Osteocyte (in vitro differentiated cells): ENCODE measurements around the gene SLC4A5. TPM values are rescaled to one million over a fixed set of nuclear protein-coding genes. Genes with fewer than 3 reads are reported as not detected.
A peak's percentile ranks its signal among the peaks of the same experiment; 100 is the strongest.

Source experiments
- DNase-seq: peaks from one replicate; pipeline ENCODE4 v3.0.0; 2021; ENCODE audit warnings: mixed read lengths; ENCODE audit not compliant: unreplicated experiment; ENCODE audit errors: extremely low spot score
- H3K27ac Mint-ChIP-seq: one replicate; pipeline ENCODE4 v1.8.0; 2021; ENCODE audit warnings: mild to moderate bottlenecking, mixed read lengths; ENCODE audit not compliant: unreplicated experiment
- H3K27me3 Mint-ChIP-seq: one replicate; pipeline ENCODE4 v1.8.0; 2021; ENCODE audit warnings: mixed read lengths; ENCODE audit not compliant: unreplicated experiment
- H3K36me3 Mint-ChIP-seq: one replicate; pipeline ENCODE4 v1.8.0; 2021; ENCODE audit warnings: mixed read lengths; ENCODE audit not compliant: unreplicated experiment
- H3K4me1 Mint-ChIP-seq: one replicate; pipeline ENCODE4 v1.8.0; 2021; ENCODE audit warnings: mixed read lengths; ENCODE audit not compliant: unreplicated experiment
- H3K4me3 Mint-ChIP-seq: one replicate; pipeline ENCODE4 v1.8.0; 2021; ENCODE audit warnings: mild to moderate bottlenecking, moderate library complexity, mixed read lengths; ENCODE audit not compliant: unreplicated experiment
- H3K9me3 Mint-ChIP-seq: one replicate; pipeline ENCODE4 v1.8.0; 2021; ENCODE audit warnings: mixed read lengths; ENCODE audit not compliant: unreplicated experiment
- CTCF ChIP-seq: fragments of 200-600 bp; sonication (generic); IDR thresholded peaks from 2 replicates; pipeline ENCODE4 v1.5.0; 2021; ENCODE audit warnings: antibody characterized with exemption, mild to moderate bottlenecking, moderate library complexity
- total RNA-seq: library from RNA; stranded (reverse); gene quantifications from 2 replicates; pipeline ENCODE4 v1.2.1, GENCODE V29; 2021

The SLC4A5 gene
- total RNA-seq, 1 donor from 2014 or later: 1.6 TPM

DNA sequence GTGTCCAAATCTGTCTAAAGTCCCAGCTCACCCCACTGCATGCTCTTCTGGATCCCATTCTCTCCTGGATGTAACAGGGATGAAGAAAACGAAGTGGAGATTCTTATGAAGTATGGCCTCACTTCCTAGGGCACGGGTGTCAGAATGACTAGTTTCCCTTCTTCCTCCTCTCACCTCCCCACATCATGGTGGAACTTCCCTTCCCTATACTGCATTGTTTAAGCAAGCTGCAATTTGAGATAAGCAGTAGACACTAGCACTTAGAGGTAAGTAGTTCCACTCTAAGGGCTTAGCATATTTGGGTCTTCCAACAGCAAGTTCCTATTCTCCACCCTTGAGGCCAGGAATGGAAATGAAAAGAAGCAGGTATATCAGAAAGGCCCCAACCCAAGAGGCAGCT is 29.7 kb downstream of the SLC4A5 start:
- H3K27me3 Mint-ChIP-seq: peaks cover 52% of the 10 kb centered on the region

GRCh38 chr2:74312913-74313312 is 30.3 kb downstream of the SLC4A5 start:
- TF ChIP-seq CTCF: no peak
- H3K36me3 Mint-ChIP-seq: no peaks in the 10 kb centered on the region
- no peak for DNase-seq
- no peak overlapping the region for H3K4me3 Mint-ChIP-seq
- H3K4me1 Mint-ChIP-seq: no peaks in the 10 kb centered on the region
- H3K27ac Mint-ChIP-seq: no peak overlapping the region
- H3K27me3 Mint-ChIP-seq: peaks cover 54% of the 10 kb centered on the region
- peaks cover 10% of the 10 kb centered on the region for H3K9me3 Mint-ChIP-seq

More for the DNA sequence above, 29.7 kb downstream of the SLC4A5 start:
- Mint-ChIP-seq H3K9me3 (peaks cover 10% of the 10 kb centered on the region), H3K27ac (no peak overlapping the region), H3K4me1 (no peaks in the 10 kb centered on the region), H3K4me3 (no peak overlapping the region), H3K36me3 (no peaks in the 10 kb centered on the region)
- DNase-seq: no peak
- TF ChIP-seq CTCF: no peak

GRCh38 chr2:74307720-74308119 is 35.5 kb downstream of the SLC4A5 start:
- H3K4me3 Mint-ChIP-seq: no peak overlapping the region
- H3K27me3 Mint-ChIP-seq: peaks cover 35% of the 10 kb centered on the region
- H3K9me3 Mint-ChIP-seq: peaks cover 10% of the 10 kb centered on the region
- no peak for TF ChIP-seq CTCF
- no peak overlapping the region for H3K27ac Mint-ChIP-seq
- no peaks in the 10 kb centered on the region for H3K4me1 Mint-ChIP-seq
- DNase-seq: peak; percentile 75
- H3K36me3 Mint-ChIP-seq: no peaks in the 10 kb centered on the region

DNA sequence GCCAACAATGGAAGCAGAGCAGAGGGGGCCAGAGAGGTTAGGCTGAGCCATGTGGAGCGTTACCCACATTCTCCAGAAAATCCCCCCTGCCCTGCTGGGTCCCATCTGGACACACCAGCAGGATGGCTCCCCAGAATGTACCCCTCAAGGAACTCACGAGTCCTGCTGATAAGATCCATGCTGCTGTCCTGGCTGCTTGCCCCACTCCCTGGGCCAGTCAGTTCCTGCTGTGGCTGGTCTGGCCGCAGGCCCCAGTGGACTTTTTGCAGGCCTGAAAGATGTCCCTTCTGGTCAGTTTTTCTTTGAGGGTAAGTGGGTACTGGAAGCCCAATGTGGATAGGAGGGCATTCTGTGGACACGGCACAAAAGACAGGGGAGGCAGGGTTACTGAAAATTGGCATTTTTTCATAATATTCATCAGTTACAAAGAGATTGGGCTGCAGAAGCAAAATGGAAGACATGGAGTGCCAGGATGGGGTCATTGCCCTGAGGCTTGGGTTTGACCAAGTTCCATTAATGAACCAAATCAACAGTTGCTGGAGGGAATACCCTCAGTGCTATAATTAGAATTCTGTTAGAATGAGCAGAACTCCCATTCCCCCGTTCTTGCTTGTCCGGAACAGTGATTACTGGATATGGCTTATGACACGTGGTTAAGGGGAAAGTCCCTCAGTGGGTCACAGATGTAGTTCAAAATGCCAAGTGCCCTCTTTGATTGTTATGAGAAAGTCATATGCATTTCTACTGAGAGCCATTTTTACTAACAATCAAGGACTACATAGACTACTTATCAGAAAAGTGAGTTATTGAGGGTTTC is 38.7 kb downstream of the SLC4A5 start:
- Mint-ChIP-seq H3K36me3 (no peaks in the 10 kb centered on the region), H3K27me3 (peaks cover 21% of the 10 kb centered on the region), H3K4me3 (no peak overlapping the region), H3K4me1 (no peaks in the 10 kb centered on the region), H3K9me3 (no peaks in the 10 kb centered on the region), H3K27ac (no peak overlapping the region)
- TF ChIP-seq CTCF: no peak
- peak; percentile 75 for DNase-seq

GRCh38 chr2:74302865-74303264 is 40.4 kb downstream of the SLC4A5 start:
- TF ChIP-seq CTCF: no peak
- Mint-ChIP-seq H3K36me3 (no peaks in the 10 kb centered on the region), H3K9me3 (peaks cover 6% of the 10 kb centered on the region), H3K27ac (no peak overlapping the region), H3K27me3 (peaks cover 11% of the 10 kb centered on the region), H3K4me3 (no peak overlapping the region), H3K4me1 (no peaks in the 10 kb centered on the region)
- peak; percentile 54 for DNase-seq
